Measurements from ENCODE around the gene IRS1.

IRS1 gene

DNA sequence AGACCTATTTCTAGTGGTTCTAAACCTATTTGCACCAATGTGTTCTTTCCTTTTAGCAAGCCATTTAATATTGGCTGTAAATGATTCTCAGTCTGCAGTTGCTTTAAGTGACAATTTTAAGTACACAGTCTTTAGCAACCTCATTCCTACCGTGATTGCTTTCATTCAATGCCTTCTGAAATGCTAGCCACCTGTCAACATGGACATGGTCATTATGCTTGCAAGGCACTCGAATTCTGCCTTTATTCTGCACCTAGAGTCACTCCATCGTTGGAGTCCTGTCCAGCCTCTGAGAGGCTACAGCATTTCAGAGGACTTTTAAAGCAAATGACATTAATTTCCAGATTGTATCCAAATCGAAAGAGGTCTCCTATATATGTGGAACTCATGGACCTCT is 115.1 kb downstream of the IRS1 start:
- no peak for DNase-seq (ENCODE audit: low spot score)

DNA sequence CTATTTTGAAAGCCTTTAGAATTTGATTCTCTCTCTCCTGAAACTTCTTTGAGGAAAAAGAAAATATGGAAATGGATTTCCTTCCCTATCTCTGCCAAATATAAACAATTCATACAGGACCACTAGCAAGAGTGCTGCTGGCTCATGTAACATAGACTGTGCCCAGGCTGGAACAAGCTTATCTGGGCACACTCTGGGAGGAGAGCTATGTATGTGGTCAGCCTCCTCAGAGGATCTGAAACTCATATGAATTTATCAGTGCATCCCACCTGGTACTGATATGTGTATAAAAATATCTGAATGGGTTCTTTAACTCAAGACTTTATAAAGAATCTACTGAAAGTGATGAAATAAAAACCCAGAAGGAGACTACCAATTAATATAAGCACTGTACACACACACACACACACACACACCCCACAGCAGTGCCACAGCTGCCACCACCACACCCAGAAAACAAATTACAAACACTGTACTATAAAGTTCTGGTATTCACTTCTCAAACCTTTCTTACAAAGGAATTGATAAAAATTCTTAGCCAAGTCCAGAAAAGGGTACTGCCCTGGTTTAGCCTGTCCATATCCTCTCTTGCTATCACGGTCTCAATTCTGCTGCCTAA is 115.6 kb downstream of the IRS1 start:
- DNase-seq (ENCODE audit: low spot score), result no peak

DNA sequence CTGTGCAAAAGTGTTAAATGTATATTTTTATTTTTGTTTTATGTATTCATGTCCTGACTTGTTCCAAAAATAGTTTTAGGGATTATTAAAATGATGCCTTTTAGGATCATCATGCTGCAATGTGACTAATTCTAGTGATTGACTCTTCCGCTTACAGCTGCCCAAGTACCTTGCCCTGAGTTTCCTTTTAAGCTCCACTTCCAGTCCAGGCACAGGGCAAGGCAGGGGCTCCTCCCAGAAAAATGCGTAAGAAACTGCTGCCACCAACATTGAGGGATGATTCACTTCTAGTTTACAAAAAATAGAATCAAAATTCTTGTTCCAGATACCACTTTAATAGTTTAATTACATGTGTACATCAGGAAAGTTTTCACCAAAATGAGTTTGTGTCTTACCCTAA is 116.4 kb downstream of the IRS1 start:
- no peak for DNase-seq (ENCODE audit: low spot score)

All from hematopoietic multipotent progenitor cell treated with erythropoietin and hydrocortisone succinate and interleukin-3 and kit ligand, for 17 days (in vitro differentiated cells).